GM20431 (cell line): ENCODE measurements around the gene BCAS3.

ENCODE experiments used
- in situ Hi-C: fragments of 300-500 bp; cut with MseI, MboI; formaldehyde crosslinking; loops from one replicate; pipeline ENCODE4 v1.15.0; 2020; ENCODE audit warnings: low sequenced_read_pairs; ENCODE audit not compliant: unreplicated experiment

BCAS3 gene

GRCh38 chr17:61331886-61332285, 654.2 kb downstream of the BCAS3 start:
- in situ Hi-C loops, result no loop called here

- in situ Hi-C loops, result no loop called here
Observed at GRCh38 chr17:61333136-61333535, 655.5 kb downstream of the BCAS3 start.

GRCh38 chr17:61334673-61335072, 657.0 kb downstream of the BCAS3 start:
- in situ Hi-C loops, result no loop called here

GRCh38 chr17:61335105-61335844, 657.6 kb downstream of the BCAS3 start:
- in situ Hi-C loops, result no loop called here

DNA sequence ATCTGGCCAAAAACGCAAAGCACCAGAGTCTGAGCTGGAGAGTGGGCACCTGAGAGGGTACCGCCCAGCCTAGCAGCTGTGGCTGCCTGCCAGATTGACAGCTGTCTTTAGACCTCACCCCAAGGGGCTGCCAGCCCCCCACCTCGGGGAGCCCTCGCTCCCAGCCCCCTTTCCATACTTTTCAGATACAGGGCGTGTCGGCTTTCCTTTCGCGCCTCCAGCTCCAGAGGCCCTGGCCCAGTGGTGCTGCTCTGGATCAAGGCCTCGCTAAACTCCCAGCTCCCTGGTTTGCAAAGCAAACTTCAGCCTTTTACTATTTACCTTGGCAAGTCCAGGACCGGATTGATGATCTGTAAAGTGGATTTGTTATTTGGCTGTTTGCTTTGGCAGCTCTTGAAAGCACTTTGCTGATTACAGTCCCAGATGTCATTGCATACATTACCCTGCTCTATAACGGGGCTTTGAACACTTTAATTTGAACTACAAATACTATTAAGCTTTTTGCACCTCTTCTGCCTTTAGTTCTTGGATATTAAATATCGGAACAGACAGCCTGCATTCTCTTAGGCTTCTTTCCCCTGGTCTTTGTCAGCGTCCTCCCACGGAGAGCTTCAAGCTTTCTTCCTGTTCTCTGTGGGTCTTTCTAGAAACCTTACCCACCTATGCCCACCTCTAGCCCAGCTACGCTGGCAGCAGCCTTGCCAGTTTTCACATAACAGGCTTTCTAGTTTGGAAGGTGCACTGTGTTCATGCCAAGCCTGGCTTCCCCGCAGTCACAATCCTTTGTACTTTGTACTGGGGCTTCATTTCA, 658.4 kb downstream of the BCAS3 start:
- in situ Hi-C loops, result no loop called here

DNA sequence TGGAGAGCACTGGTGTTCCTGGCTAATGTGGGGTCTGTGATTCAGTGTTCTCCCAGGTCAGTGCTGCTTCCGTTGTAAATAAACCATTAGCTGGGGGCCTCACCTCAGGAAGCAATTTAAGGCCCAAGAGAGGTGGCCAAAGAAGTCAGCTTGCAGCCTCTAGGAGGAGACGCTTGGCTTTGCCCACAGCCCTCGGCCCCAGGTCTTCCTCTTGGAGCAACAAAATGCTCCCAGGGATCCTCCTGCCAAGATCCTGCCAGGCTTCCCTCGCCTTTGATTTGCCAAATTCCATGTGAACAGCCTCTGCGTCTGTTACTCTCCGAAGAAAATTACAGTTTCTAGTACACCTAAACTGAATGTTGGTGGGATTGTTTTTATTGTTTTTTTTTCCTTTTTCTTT, 659.6 kb downstream of the BCAS3 start:
- in situ Hi-C loops, result no loop called here

- in situ Hi-C loops, result no loop called here
Observed at GRCh38 chr17:61338000-61338798, 660.5 kb downstream of the BCAS3 start.

GRCh38 chr17:61338874-61339478, 661.3 kb downstream of the BCAS3 start:
- in situ Hi-C loops, result no loop called here

- in situ Hi-C loops, result no loop called here
Observed at GRCh38 chr17:61340431-61341209, 663.0 kb downstream of the BCAS3 start.

DNA sequence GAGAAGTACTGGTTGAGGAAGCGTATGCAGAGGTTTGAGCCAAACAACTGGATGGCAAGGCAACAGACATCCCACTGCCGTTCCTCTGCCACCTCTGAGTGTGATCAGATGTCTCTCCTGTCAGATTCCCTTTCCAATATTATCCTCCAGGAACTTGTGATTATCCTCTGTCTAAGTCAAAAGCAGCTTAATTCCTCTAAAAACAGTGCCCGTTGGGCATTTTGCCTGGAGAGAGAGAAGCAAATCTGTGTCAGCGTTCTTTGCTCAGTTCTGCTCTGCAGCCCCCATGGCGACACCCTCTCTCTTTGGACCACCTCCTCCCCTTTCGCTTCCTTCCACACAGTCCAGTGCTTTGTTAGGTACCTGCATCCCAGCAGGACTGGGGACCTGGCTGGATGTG, 665.9 kb downstream of the BCAS3 start:
- in situ Hi-C loops, result no loop called here

DNA sequence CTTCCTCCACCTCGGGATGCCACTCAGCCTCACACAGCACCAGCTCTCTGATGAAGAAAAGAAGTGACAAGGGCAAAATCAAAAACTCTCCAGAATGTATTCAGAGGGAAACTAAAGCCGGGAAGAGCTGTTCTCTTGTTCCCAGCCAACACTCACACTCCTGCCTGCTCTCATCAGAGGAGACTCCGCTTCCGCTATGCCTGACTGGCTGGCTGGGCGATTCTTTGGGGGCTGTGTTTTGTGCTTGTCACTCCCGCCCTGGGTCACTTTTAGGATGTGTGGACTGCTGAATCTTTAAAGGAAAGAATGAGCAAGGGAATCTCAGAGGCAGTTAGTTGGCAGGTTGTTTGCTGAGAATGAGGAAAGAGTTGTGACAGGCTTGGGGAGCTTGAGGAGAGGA, 667.4 kb downstream of the BCAS3 start:
- in situ Hi-C loops, result no loop called here

- in situ Hi-C loops, result no loop called here
Observed at GRCh38 chr17:61345825-61346666, 668.4 kb downstream of the BCAS3 start.

- in situ Hi-C loops, result no loop called here
Observed at GRCh38 chr17:61349350-61349749, 671.7 kb downstream of the BCAS3 start.

- in situ Hi-C loops, result no loop called here
Observed at GRCh38 chr17:61351745-61352407, 674.2 kb downstream of the BCAS3 start.

GRCh38 chr17:61352408-61352770, 674.7 kb downstream of the BCAS3 start:
- in situ Hi-C loops, result no loop called here

DNA sequence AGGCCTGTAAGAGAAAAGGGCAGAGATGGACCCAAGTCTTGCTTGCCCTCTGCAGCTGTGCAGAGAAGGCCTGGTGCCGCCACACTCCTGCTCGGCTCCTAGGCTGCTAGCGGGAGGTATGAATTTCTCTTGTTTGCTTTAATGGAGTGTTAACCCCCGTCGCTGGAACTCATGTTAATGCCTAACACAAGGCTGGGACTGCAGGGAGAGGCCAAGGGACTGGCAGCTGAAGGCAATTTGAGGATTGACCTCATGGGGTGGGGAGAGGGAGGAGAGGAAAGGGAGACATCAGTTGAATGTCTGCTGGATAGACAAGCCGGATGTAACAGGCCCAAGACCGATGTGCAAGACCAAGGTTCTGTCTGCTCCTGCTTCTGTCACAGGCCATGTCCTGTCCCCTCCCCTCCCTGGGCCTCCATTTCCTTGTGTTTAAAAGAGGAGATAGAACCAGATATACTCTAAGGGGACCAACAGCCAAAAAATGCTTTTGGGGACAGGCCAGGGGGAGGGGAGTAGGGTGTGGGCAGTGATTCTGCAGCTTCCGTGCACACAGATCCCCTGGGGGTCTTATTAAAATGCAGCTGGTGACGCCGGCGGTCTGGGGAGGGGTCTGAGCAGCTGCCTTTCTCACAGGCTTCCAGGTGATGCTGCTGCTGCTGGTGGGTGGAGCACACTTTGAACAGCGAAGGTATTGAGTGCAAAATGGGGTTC, 675.3 kb downstream of the BCAS3 start:
- in situ Hi-C loops, result no loop called here

GRCh38 chr17:61353615-61354014, 676.0 kb downstream of the BCAS3 start:
- in situ Hi-C loops, result no loop called here
